Transverse colon (tissue), 4 donors: ENCODE data around the gene S100A9. TPM values are rescaled to one million over a fixed set of nuclear protein-coding genes. Genes with fewer than 3 reads are reported as not detected.

ENCODE experiments used
- DNase-seq: peaks from one replicate; pipeline ENCODE4 v3.0.0-alpha.2; 2019
- H3K27ac ChIP-seq, 4 donors: fragments of 200-600 bp; sonication (generic); 2 replicates each; pipeline ENCODE4 v1.5.1; 2016 to 2018; ENCODE audit warnings: inconsistent platforms in 4 of 4
- H3K27me3 ChIP-seq: fragments of 200-600 bp; sonication (generic); 2 replicates; pipeline ENCODE4 v1.5.1; 2017; ENCODE audit warnings: inconsistent platforms
- H3K36me3 ChIP-seq, 4 donors: fragments of 200-600 bp; sonication (generic); 2 replicates each; pipeline ENCODE4 v1.5.1; 2017 to 2019; ENCODE audit warnings: inconsistent platforms in 4 of 4
- H3K4me1 ChIP-seq, 4 donors: fragments of 200-600 bp; sonication (generic); 2 replicates each; pipeline ENCODE4 v1.5.1; 2017 to 2020; ENCODE audit warnings: inconsistent platforms in 4 of 4
- H3K4me3 ChIP-seq, 4 donors: fragments of 200-600 bp; sonication (generic); 1 replicate in 1 of 4; 2 replicates in 3 of 4; pipeline versions ENCODE4 v1.5.1 to v1.6.1; 2017 to 2019; ENCODE audit warnings: inconsistent platforms in 4 of 4
- H3K9me3 ChIP-seq, 2 donors: fragments of 200-600 bp; sonication (generic); 2 replicates each; pipeline ENCODE4 v1.5.1; 2017 to 2019; ENCODE audit warnings: inconsistent platforms in 2 of 2
- CTCF ChIP-seq, 5 experiments: fragments of 200-600 bp in 3 of 5; fragments of 450-650 bp in 2 of 5; sonication (generic) in 3 of 5; IDR thresholded peaks; 1 replicate in 2 of 5; 2 replicates in 3 of 5; pipeline ENCODE4 v1.5.1; 2016 to 2017; ENCODE audit warnings: antibody characterized with exemption in 5 of 5, inconsistent platforms in 3 of 5, mild to moderate bottlenecking in 2 of 5, moderate library complexity in 1 of 5
- EP300 ChIP-seq: sonication (generic); formaldehyde crosslinking; IDR thresholded peaks from one replicate; pipeline ENCODE4 v1.6.1; 2017; ENCODE audit warnings: antibody characterized with exemption, low read depth
- POLR2A ChIP-seq: fragments of 450-650 bp; IDR thresholded peaks from one replicate; pipeline ENCODE4 v1.6.1; 2016; ENCODE audit warnings: antibody characterized with exemption, mild to moderate bottlenecking, moderate library complexity
- POLR2AphosphoS5 ChIP-seq, 3 donors: sonication (generic); formaldehyde crosslinking; IDR thresholded peaks; one replicate each; pipeline ENCODE4 v1.6.1; 2016; ENCODE audit warnings: antibody characterized with exemption in 3 of 3
- WGBS, 2 donors: methylation state at CpG; one replicate each; pipeline ENCODE4 v1.1.5; 2018; ENCODE audit warnings: low coverage in 1 of 2; 5-methylcytosine and 5-hydroxymethylcytosine counted together
- in situ Hi-C, 4 donors: fragments of 200-750 bp; cut with MboI; loops; one replicate each; pipeline versions ENCODE4 v1.15.0 to v1.15.1; 2017; ENCODE audit warnings: low sequenced_read_pairs in 3 of 4, low pct_ligation_motif_present in 1 of 4, low pct_unique_long_range_greater_than_20kb in 1 of 4
- intact Hi-C: fragments of 100-400 bp; cut with DNase I; formaldehyde crosslinking; loops from one replicate; pipeline ENCODE4 v1.15.1; 2023; ENCODE audit warnings: low total_unique reads
- total RNA-seq, 4 donors: library from RNA; depleted of rRNA; stranded (reverse); fragments of >200 nt; gene quantifications; one replicate each; pipeline ENCODE4 v1.1.0, GENCODE V29; 2016

Gene S100A9
- total RNA-seq, 4 donors from 2014 or later: 24.0 to 99.0 (median 34.3) TPM

DNA sequence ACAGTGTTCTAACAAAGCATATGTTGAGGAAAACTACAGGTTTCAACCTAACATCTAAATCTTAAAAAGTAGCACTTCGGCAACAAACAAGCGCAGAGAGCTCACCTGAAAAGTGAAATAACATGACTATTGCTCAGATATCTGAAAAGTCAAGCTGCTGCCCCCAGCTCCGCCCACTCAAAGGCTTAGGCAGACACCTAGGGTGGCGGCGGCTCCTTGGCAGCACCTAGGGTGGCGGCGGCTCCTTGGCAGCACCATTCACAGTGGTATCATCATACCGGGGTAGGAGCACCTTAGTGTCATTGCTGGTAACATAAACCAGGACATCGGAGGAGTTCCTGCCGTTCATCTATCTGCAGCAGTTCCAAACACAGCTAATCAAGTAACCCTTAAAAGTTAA, 21.9 kb downstream of the S100A9 start:
- Histone ChIP-seq H3K27ac (no peak overlapping the region), H3K9me3 (no peaks in the 10 kb centered on the region), H3K4me1 (no peaks in the 10 kb centered on the region), H3K36me3 (no peaks in the 10 kb centered on the region), H3K4me3 (no peak overlapping the region), H3K27me3 (no peaks in the 10 kb centered on the region)
- intact Hi-C loops (no loop called here), in situ Hi-C loops (no loop called here)
- TF ChIP-seq POLR2AphosphoS5 (IDR thresholded peaks at IDR 0.05): no peak
- no peak for TF ChIP-seq CTCF (IDR thresholded peaks at IDR 0.05)
- TF ChIP-seq POLR2A: no peak
- TF ChIP-seq EP300: no peak
- DNase-seq: no peak
- 86 to 100% methylated on average over 2 to 10 of the region's 10 CpGs for WGBS, 2 donors

DNA sequence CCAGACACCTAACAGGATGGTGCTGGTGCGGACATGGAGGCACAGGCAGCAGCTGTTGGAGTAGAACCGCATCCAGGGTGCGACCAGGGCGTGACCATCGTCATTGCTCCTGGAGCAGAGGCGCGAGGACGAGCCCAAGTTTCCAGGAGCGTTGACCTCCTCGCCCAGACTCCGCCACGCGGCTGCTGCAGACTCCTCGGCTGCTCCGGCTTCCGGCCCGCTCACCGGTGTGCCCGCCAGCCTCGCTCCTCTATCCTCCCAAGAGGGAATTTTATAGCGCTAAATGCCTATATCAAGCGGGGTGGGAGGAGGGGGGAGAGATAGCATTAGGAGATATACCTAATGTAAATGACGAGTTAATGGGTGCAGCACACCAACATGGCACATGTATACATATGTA, 23.1 kb downstream of the S100A9 start:
- Histone ChIP-seq H3K27me3 (no peaks in the 10 kb centered on the region), H3K36me3 (no peaks in the 10 kb centered on the region), H3K27ac (no peak overlapping the region), H3K4me1 (no peaks in the 10 kb centered on the region), H3K9me3 (no peaks in the 10 kb centered on the region), H3K4me3 (no peak overlapping the region)
- intact Hi-C loops (no loop called here), in situ Hi-C loops (no loop called here)
- no peak for TF ChIP-seq POLR2AphosphoS5 (IDR thresholded peaks at IDR 0.05)
- TF ChIP-seq POLR2A: no peak
- TF ChIP-seq EP300: no peak
- no peak for DNase-seq
- WGBS, 2 donors: 94 to 98% methylated on average over 18 to 23 of the region's 23 CpGs

- in situ Hi-C loops: no loop called here
- Histone ChIP-seq H3K4me1 (no peaks in the 10 kb centered on the region), H3K27ac (no peak overlapping the region), H3K36me3 (no peaks in the 10 kb centered on the region), H3K27me3 (no peaks in the 10 kb centered on the region), H3K4me3 (no peak overlapping the region), H3K9me3 (no peaks in the 10 kb centered on the region)
- 76 to 88% methylated on average over 3 to 4 of the region's 4 CpGs for WGBS, 2 donors
- TF ChIP-seq EP300 (no peak), POLR2A (no peak), POLR2AphosphoS5 (IDR thresholded peaks at IDR 0.05) (no peak), CTCF (IDR thresholded peaks at IDR 0.05) (no peak)
- DNase-seq: no peak
- intact Hi-C loops: no loop called here
Observed at GRCh38 chr1:153384958-153385580, 27.4 kb downstream of the S100A9 start.

DNA sequence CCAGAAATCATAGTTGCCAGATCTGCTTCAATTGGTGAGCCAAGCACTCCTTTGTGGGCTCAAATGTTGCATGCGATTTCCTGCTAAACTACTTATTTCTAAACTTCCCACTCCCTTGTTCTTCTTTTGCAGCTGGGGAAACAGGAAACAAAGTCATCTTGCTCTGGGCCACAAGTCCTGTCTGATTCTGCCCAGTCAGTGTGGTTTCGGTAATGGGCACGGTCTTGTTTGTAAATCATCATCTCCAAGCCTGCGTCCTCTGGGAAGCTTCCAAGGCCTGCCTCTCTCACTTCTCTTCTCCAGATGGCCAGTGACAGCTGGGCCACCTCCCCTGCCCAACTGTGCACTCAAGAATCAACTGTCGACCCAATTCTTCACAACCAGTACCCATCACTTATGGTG, 28.8 kb downstream of the S100A9 start:
- H3K27me3 ChIP-seq: no peaks in the 10 kb centered on the region
- no peaks in the 10 kb centered on the region for H3K4me1 ChIP-seq
- H3K4me3 ChIP-seq: no peak overlapping the region
- no peak for TF ChIP-seq CTCF (IDR thresholded peaks at IDR 0.05)
- no peak for TF ChIP-seq POLR2AphosphoS5 (IDR thresholded peaks at IDR 0.05)
- TF ChIP-seq EP300: no peak
- no peak for TF ChIP-seq POLR2A
- in situ Hi-C loops (no loop called here), intact Hi-C loops (no loop called here)
- WGBS, 2 donors: 40 to 61% methylated on average over 2 to 5 of the region's 5 CpGs
- H3K27ac ChIP-seq: no peak overlapping the region
- no peaks in the 10 kb centered on the region for H3K9me3 ChIP-seq
- no peaks in the 10 kb centered on the region for H3K36me3 ChIP-seq
- peak; percentile 30 for DNase-seq

- TF ChIP-seq EP300 (no peak), POLR2A (no peak)
- H3K27ac ChIP-seq: no peak overlapping the region
- no peaks in the 10 kb centered on the region for H3K36me3 ChIP-seq
- 89 to 92% methylated on average over 3 to 4 of the region's 4 CpGs for WGBS, 2 donors
- no peak overlapping the region for H3K4me3 ChIP-seq
- DNase-seq: no peak
- in situ Hi-C loops: no loop called here
- intact Hi-C loops: no loop called here
- H3K4me1 ChIP-seq: no peaks in the 10 kb centered on the region
- H3K9me3 ChIP-seq: no peaks in the 10 kb centered on the region
- no peaks in the 10 kb centered on the region for H3K27me3 ChIP-seq
Observed at GRCh38 chr1:153387001-153387400, 29.3 kb downstream of the S100A9 start.
